Natural killer cell (primary cell): ENCODE data around the gene SETD1B. TPM values are rescaled to one million over a fixed set of nuclear protein-coding genes. Genes with fewer than 3 reads are reported as not detected.

Experiments
- ATAC-seq, 3 donors: fragments of 150-1000 bp in 2 of 3; fragments of 200-7000 bp in 1 of 3; cut with Tn5 transposase; 1 replicate in 1 of 3; 2 replicates in 2 of 3; pipeline ENCODE4 v1.10.0; 2021; ENCODE audit warnings: mild to moderate bottlenecking in 2 of 3, moderate library complexity in 2 of 3
- DNase-seq, 2 donors: peaks; one replicate each; pipeline versions ENCODE4 v3.0.0 to v3.0.0-alpha.2; 2013 to 2021; ENCODE audit warnings: mixed read lengths in 1 of 2
- H3K27ac ChIP-seq: one replicate; pipeline ENCODE4 v1.5.1; 2013; ENCODE audit warnings: mild to moderate bottlenecking, low read length
- H3K27me3 ChIP-seq: one replicate; pipeline ENCODE4 v1.6.1; 2013; ENCODE audit warnings: low read length; ENCODE audit not compliant: control insufficient read depth, insufficient read depth
- H3K36me3 ChIP-seq: one replicate; pipeline ENCODE4 v1.6.1; 2013; ENCODE audit warnings: low read length; ENCODE audit not compliant: control insufficient read depth, insufficient read depth
- H3K4me1 ChIP-seq: one replicate; pipeline ENCODE4 v1.6.1; 2013; ENCODE audit warnings: low read length; ENCODE audit not compliant: control insufficient read depth, insufficient read depth
- H3K4me3 ChIP-seq: one replicate; pipeline ENCODE4 v1.5.1; 2013; ENCODE audit warnings: low read length
- H3K9me3 ChIP-seq: one replicate; pipeline ENCODE4 v1.6.1; 2013; ENCODE audit warnings: low read length; ENCODE audit not compliant: control insufficient read depth, insufficient read depth
- H3K27ac Mint-ChIP-seq, 2 donors: one replicate each; pipeline ENCODE4 v1.8.0; 2022; ENCODE audit warnings: mild to moderate bottlenecking in 2 of 2, mixed read lengths in 2 of 2, moderate library complexity in 1 of 2
- H3K27me3 Mint-ChIP-seq, 2 donors: one replicate each; pipeline ENCODE4 v1.8.0; 2022; ENCODE audit warnings: low read depth in 2 of 2, mixed read lengths in 2 of 2
- H3K36me3 Mint-ChIP-seq: one replicate; pipeline ENCODE4 v1.8.0; 2022; ENCODE audit warnings: mixed read lengths
- H3K4me1 Mint-ChIP-seq, 2 donors: one replicate each; pipeline ENCODE4 v1.8.0; 2022; ENCODE audit warnings: mixed read lengths in 2 of 2
- H3K4me3 Mint-ChIP-seq: one replicate; pipeline ENCODE4 v1.8.0; 2022; ENCODE audit warnings: mild to moderate bottlenecking, moderate library complexity, mixed read lengths
- H3K9me3 Mint-ChIP-seq, 2 donors: one replicate each; pipeline ENCODE4 v1.8.0; 2022; ENCODE audit warnings: mixed read lengths in 2 of 2
- WGBS: methylation state at CpG from one replicate; pipeline ENCODE4 v1.1.7; 2013; ENCODE audit warnings: missing lambda C conversion rate; ENCODE audit not compliant: insufficient coverage; 5-methylcytosine and 5-hydroxymethylcytosine counted together
- intact Hi-C: fragments of 100-400 bp; cut with micrococcal nuclease; formaldehyde crosslinking; loops from one replicate; pipeline ENCODE4 v1.14.2; 2022
- total RNA-seq, 4 donors: library from RNA; stranded (reverse); fragments of 120-200 nt in 1 of 4; gene quantifications; one replicate each; pipeline versions ENCODE4 v1.2.3 to v1.2.4, GENCODE V29; 2013 to 2022
- TF ChIP-seq, protein P1 (sequence below): fragments of 200-600 bp; IDR thresholded peaks from one replicate; pipeline ENCODE4 v1.8.0; 2022; ENCODE audit warnings: antibody characterized with exemption

The SETD1B gene
- total RNA-seq, 3 donors from 2014 or later (not counting 1 experiment from before 2014, with no cell fraction given): 55.1 to 57.5 (median 56.2) TPM

DNA sequence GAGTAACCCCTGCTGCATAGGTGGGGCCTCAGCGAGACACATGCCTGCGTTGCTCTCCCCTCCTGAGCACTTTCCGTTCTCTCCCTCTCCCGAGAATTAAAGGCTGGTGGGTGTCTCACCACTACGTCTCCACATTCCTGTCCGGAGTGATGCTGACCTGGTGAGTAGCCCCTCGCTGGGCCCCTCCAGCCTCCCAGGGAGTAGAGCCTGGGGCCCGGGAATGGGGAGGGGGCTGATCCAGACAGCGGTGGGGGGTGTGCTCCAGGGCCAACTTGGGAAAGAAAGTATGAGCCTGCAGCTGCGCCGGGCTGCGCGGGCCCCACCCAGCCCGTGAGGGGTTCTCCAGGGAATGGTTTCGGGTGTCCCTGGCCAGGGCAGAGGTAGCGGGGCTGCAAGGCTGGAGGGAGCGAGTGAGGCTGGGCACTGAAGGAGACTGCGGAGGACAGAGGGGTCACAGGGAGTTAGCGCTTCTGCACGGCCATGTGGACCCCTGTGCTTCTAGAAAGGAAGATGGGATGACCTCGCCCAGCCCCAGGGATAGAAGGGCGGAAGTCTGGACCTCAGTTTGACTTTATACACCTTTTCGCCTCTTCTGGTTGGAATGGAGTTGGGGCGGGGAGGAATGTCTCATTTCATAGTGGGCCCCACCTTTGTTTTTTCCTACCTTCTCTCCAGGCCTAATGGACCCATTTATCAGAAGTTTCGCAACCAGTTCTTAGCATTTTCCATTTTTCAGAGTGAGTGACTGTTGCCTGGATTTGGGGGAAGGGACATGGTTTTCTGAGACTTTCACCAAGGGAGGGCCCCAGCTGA, 32.8 kb upstream of the SETD1B start:
- Histone ChIP-seq H3K36me3 (no peaks in the 10 kb centered on the region), H3K9me3 (no peaks in the 10 kb centered on the region), H3K4me3 (no peak overlapping the region), H3K27me3 (no peaks in the 10 kb centered on the region), H3K4me1 (peaks cover 13% of the 10 kb centered on the region), H3K27ac (no peak overlapping the region)
- H3K4me1 Mint-ChIP-seq: peaks cover 7 to 10% of the 10 kb centered on the region in 2 donors
- H3K4me3 Mint-ChIP-seq: no peak overlapping the region
- ATAC-seq (no peak), DNase-seq (no peak)
- H3K27me3 Mint-ChIP-seq: no peaks in the 10 kb centered on the region
- no peak overlapping the region for H3K27ac Mint-ChIP-seq
- intact Hi-C loops: no loop called here
- no peaks in the 10 kb centered on the region for H3K9me3 Mint-ChIP-seq
- no peaks in the 10 kb centered on the region for H3K36me3 Mint-ChIP-seq
- TF ChIP-seq, protein P1, sequence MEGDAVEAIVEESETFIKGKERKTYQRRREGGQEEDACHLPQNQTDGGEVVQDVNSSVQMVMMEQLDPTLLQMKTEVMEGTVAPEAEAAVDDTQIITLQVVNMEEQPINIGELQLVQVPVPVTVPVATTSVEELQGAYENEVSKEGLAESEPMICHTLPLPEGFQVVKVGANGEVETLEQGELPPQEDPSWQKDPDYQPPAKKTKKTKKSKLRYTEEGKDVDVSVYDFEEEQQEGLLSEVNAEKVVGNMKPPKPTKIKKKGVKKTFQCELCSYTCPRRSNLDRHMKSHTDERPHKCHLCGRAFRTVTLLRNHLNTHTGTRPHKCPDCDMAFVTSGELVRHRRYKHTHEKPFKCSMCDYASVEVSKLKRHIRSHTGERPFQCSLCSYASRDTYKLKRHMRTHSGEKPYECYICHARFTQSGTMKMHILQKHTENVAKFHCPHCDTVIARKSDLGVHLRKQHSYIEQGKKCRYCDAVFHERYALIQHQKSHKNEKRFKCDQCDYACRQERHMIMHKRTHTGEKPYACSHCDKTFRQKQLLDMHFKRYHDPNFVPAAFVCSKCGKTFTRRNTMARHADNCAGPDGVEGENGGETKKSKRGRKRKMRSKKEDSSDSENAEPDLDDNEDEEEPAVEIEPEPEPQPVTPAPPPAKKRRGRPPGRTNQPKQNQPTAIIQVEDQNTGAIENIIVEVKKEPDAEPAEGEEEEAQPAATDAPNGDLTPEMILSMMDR: no peak
- 95% methylated on average over 24 of the region's 25 CpGs for WGBS

DNA sequence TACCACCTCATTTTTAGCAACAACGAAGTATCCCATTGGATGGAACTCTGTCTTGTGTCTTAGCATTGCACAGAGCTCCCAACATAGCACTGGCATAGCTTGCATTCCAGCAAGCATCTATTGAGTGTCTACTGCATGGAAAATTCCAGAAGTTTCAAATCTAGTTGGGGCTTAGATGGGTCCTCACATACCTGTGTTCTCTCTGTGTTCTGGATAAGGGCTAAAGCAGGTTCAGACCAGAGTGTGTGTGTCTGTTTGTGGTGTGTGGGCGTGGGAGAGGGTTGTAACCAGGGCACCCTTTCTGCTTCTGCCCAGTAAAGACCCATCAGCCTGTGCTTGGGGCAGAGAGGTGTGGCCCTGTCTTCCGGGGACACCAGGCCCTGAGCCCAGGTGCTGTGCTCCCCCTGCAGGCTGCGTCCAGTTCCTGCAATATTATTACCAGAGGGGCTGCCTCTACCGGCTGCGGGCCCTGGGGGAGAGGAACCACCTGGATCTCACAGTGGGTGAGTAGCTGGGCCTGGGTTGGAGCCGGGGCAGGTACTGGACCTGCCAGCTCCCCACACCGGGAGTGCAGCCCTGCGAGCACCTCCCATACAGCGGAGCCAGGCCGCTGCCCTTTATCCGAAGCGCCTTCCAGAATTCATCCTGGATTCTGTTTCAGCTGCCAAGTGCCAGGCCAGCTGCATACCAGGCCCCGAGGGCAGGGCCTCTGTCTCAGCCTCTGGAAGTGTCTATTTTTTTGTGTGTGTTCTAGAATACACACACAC, 30.6 kb upstream of the SETD1B start:
- Mint-ChIP-seq H3K27ac (no peak overlapping the region), H3K27me3 (no peaks in the 10 kb centered on the region), H3K9me3 (no peaks in the 10 kb centered on the region), H3K36me3 (no peaks in the 10 kb centered on the region), H3K4me3 (no peak overlapping the region), H3K4me1 (peaks cover 7 to 14% of the 10 kb centered on the region in 2 donors)
- H3K36me3 ChIP-seq: peaks cover 6% of the 10 kb centered on the region
- TF ChIP-seq, protein P1: peak; percentile 89
- H3K9me3 ChIP-seq: no peaks in the 10 kb centered on the region
- no peak overlapping the region for H3K27ac ChIP-seq
- ATAC-seq (peak; percentile 79 to 91 (median 89)), DNase-seq (peak; percentile 76 to 90)
- WGBS: 50% methylated on average over 13 of the region's 14 CpGs
- H3K27me3 ChIP-seq: no peaks in the 10 kb centered on the region
- intact Hi-C loops: loop anchor here (1.0 to 2.0 kb wide), 3 partner anchors 76 to 272 kb away; no protein-coding TSS in a partner anchor
- H3K4me1 ChIP-seq: peaks cover 21% of the 10 kb centered on the region
- no peak overlapping the region for H3K4me3 ChIP-seq

DNA sequence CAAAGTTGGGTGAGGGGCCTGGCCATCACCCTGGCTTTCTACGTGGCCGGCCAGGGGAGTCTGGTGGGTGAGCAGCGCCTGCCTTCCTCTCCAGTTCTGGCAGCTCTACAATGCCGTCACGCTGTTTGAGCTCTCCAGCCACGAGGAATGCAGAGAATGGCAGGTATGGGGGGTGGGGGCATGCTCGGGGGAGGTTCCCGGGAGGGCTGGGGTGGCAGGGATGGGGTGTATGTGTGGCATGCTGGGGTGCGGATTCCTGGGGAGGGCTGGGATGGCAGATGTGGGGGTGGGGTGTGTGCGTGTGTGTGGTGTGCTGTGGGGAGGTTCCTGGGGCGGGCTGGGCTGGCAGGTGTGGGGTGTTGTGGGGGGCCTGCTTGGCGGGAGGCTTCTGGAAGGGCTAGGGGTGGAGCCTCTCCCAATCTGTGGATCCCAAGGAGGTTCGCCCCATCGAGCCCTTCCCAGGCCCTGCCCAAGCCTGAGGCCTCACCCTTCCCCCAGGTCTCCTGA, 28.8 kb upstream of the SETD1B start:
- 88% methylated on average over 14 of the region's 14 CpGs for WGBS

More for the DNA sequence above, 28.8 kb upstream of the SETD1B start:
- peaks cover 23% of the 10 kb centered on the region for H3K36me3 ChIP-seq
- no peak overlapping the region for H3K4me3 ChIP-seq
- TF ChIP-seq, protein P1: no peak
- Mint-ChIP-seq H3K4me1 (peaks cover 7 to 20% of the 10 kb centered on the region in 2 donors), H3K36me3 (no peaks in the 10 kb centered on the region), H3K9me3 (no peaks in the 10 kb centered on the region), H3K27ac (no peak overlapping the region), H3K27me3 (no peaks in the 10 kb centered on the region), H3K4me3 (no peak overlapping the region)
- intact Hi-C loops: loop anchor here (5.0 kb wide), 1 partner anchor 37 kb away; no protein-coding TSS in a partner anchor
- no peak overlapping the region for H3K27ac ChIP-seq
- H3K9me3 ChIP-seq: no peaks in the 10 kb centered on the region
- ATAC-seq (no peak), DNase-seq (no peak)
- peaks cover 21% of the 10 kb centered on the region for H3K4me1 ChIP-seq
- no peaks in the 10 kb centered on the region for H3K27me3 ChIP-seq
